Testis (tissue), 5 donors: Measurements from ENCODE around the gene MDH1B. TPM values are rescaled to one million over a fixed set of nuclear protein-coding genes. Genes with fewer than 3 reads are reported as not detected.
"Not testable (repeated sequence)": the region's sequence is repeated elsewhere in the genome, so short reads cannot be mapped to it uniquely, and the experiment has no call there.

ENCODE experiments used
- DNase-seq: peaks from one replicate; pipeline ENCODE4 v3.0.0-alpha.2; 2019
- H3K27ac ChIP-seq, 2 donors: fragments of 200-600 bp; sonication (generic); one replicate each; pipeline ENCODE4 v1.5.1; 2019
- H3K27me3 ChIP-seq: fragments of 200-600 bp; sonication (generic); one replicate; pipeline ENCODE4 v1.5.1; 2019
- H3K36me3 ChIP-seq: fragments of 200-600 bp; sonication (generic); one replicate; pipeline ENCODE4 v1.5.1; 2017; ENCODE audit warnings: low read depth; ENCODE audit errors: missing control alignments
- H3K4me1 ChIP-seq: fragments of 200-600 bp; sonication (generic); one replicate; pipeline ENCODE4 v1.5.1; 2019
- H3K4me3 ChIP-seq, 2 donors: fragments of 200-600 bp; sonication (generic); one replicate each; pipeline ENCODE4 v1.5.1; 2017 to 2019
- H3K9me3 ChIP-seq: fragments of 200-600 bp; sonication (generic); one replicate; pipeline ENCODE4 v1.5.1; 2017
- POLR2A ChIP-seq: fragments of 450-650 bp; IDR thresholded peaks from one replicate; pipeline ENCODE4 v1.6.1; 2017; ENCODE audit warnings: antibody characterized with exemption, mild to moderate bottlenecking, moderate library complexity
- WGBS, 2 donors: methylation state at CpG; one replicate each; pipeline ENCODE4 v1.1.5; 2018; 5-methylcytosine and 5-hydroxymethylcytosine counted together
- intact Hi-C: fragments of 100-400 bp; cut with DNase I; formaldehyde crosslinking; loops from one replicate; pipeline ENCODE4 v1.15.1; 2023; ENCODE audit warnings: low total_unique reads
- long read RNA-seq, 2 donors: transcript quantifications; one replicate each; lab custom pipeline, GENCODE V29; 2026
- polyA plus RNA-seq: library from polyadenylated mRNA; stranded (reverse); fragments of 350-450 nt; fragmentation: Illumina TruSeq; extraction: RNeasy Lipid Tissue Mini Kit (QIAGEN cat#74804); gene quantifications from one replicate; pipeline ENCODE4 v1.2.3, GENCODE V29; 2014; ENCODE audit warnings: low read depth, low replicate concordance; ENCODE audit not compliant: insufficient read depth
- total RNA-seq, 2 donors: library from RNA; depleted of rRNA; stranded (reverse); fragments of >200 nt; gene quantifications; one replicate each; pipeline ENCODE4 v1.2.3, GENCODE V29; 2016
- TF ChIP-seq, protein P1 (sequence below), 3 experiments: fragments of 450-650 bp in 2 of 3; fragments of 200-600 bp in 1 of 3; sonication (generic) in 1 of 3; IDR thresholded peaks; one replicate each; pipeline ENCODE4 v1.5.1; 2016 to 2019; ENCODE audit warnings: antibody characterized with exemption in 3 of 3, mild to moderate bottlenecking in 2 of 3, moderate library complexity in 1 of 3

Gene MDH1B
- total RNA-seq (10 to 100 TPM; 16.7 to 29.0 TPM), polyA plus RNA-seq (86.6 TPM)
- long read RNA-seq, donor 1, partial matches to known transcripts, result 0 of 1 reads
- long read RNA-seq, donor 1, other reads (novel, unspliced or antisense), result 0 of 1 reads
- long read RNA-seq, donor 2, result 0 reads

DNA sequence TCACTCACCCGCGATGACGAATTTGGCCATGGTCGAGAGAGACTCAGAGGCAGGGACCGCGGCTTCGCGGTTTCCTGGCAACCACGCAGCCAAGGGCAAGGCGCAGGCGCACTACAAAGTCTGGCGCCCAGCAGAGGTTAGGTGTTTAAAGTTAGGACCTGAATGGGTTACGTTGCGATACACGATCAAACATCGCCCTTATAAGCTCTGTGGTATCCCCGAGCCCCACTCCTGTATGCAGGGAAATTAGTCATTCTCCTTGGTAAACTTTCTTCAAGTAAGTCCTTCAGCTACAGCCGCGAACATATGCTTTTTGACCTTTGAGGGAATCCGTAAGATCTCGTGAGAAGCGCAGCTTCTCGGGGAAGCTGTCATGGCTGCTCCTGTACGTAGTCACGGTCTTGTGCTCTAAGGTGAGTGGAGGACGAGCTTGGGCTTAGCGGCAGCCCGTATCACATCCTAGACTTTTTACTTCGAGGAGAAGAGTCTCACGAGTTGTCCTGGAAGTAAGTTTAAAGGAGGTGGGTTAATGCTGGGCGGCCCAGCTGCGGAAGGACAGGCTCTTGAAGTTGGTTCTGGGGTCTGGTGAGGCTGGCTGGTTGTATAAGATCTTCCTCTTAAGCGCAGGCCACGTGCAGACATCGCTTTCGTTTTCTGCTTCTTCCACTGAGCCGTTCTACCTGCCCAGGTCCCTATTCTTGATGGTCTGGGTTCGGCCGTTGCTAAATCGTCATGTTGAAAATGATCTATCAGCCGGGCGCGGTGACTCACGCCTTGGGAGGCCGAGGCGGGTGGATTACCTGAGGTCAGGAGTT is at the start of gene MDH1B, which contains the start of gene FASTKD2:
Gene MDH1B, minus strand, starts transcription at position 87 of the 815 bp plus-strand sequence. Its CDS starts 57 bp downstream, at position 30.
Gene FASTKD2, plus strand, starts transcription at position 365 of the 815 bp plus-strand sequence. CDS start 1,088 bp downstream, outside the sequence.
- Histone ChIP-seq H3K27me3 (no peaks in the 10 kb centered on the region), H3K4me3 (peak within 1 kb of the TSS; percentile 83 to 95), H3K27ac (peak within 1 kb of the TSS; percentile 90 to 91), H3K4me1 (peaks cover 11% of the 10 kb centered on the region), H3K36me3 (no peaks in the 10 kb centered on the region), H3K9me3 (no peaks in the 10 kb centered on the region)
- WGBS, 2 donors, result 0% methylated on average over 34 to 46 of the region's 46 CpGs
- intact Hi-C loops, result no loop called here
- no peak for TF ChIP-seq POLR2A
- TF ChIP-seq, protein P1, sequence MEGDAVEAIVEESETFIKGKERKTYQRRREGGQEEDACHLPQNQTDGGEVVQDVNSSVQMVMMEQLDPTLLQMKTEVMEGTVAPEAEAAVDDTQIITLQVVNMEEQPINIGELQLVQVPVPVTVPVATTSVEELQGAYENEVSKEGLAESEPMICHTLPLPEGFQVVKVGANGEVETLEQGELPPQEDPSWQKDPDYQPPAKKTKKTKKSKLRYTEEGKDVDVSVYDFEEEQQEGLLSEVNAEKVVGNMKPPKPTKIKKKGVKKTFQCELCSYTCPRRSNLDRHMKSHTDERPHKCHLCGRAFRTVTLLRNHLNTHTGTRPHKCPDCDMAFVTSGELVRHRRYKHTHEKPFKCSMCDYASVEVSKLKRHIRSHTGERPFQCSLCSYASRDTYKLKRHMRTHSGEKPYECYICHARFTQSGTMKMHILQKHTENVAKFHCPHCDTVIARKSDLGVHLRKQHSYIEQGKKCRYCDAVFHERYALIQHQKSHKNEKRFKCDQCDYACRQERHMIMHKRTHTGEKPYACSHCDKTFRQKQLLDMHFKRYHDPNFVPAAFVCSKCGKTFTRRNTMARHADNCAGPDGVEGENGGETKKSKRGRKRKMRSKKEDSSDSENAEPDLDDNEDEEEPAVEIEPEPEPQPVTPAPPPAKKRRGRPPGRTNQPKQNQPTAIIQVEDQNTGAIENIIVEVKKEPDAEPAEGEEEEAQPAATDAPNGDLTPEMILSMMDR (IDR thresholded peaks at IDR 0.05), result peak in 1 of 3 experiments; percentile 18
- peak; percentile 90 for DNase-seq

DNA sequence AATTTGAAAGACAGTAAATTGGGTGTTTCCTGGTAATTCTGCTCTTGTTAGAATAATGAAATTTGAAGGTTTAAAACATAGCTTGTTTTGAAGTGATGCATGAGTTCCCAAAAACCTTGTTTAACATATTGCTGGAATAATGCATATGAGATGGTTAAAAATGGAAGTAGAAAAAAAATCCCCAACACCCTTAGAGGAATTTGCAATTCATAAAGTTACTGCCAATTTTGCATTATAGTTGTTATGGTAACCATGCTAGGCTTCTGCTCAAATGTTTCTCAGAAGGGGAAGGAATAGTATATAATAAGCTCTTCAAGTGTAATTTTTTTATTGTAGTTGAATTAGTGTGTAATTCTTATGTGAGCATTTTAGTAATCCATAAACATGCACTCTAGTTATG is 49.4 kb upstream of the MDH1B start:
- no peaks in the 10 kb centered on the region for H3K27me3 ChIP-seq
- H3K9me3 ChIP-seq, result no peaks in the 10 kb centered on the region
- no peaks in the 10 kb centered on the region for H3K4me1 ChIP-seq
- DNase-seq, result no peak
- H3K4me3 ChIP-seq, result no peak overlapping the region
- intact Hi-C loops, result no loop called here
- H3K27ac ChIP-seq, result no peak overlapping the region
- no peaks in the 10 kb centered on the region for H3K36me3 ChIP-seq
- no peak for TF ChIP-seq POLR2A
- TF ChIP-seq, protein P1 (IDR thresholded peaks at IDR 0.05), result no peak

DNA sequence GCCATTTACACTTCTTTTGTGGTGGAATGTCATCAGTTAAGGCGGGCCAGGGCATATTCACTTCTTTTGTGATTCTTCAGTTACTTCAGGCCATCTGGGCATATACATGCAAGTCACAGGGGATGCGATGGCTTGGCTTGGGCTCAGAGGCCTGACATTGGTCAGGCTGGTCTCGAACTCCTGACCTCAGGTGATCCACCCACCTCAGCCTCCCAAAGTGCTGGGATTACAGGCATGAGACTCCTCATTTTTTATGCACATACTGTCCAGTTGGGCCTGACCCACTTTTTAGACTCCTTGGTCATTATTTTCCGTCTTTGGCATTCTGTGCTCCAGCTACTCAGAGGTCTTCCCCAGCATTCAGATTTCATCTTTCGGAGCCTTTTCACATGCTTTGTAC is 47.3 kb upstream of the MDH1B start:
- DNase-seq, H3K27me3 ChIP-seq, H3K36me3 ChIP-seq, intact Hi-C loops, H3K9me3 ChIP-seq, H3K27ac ChIP-seq, H3K4me3 ChIP-seq, H3K4me1 ChIP-seq: not testable (repeated sequence)
- WGBS, 2 donors, result 90 to 92% methylated on average over 5 of the region's 5 CpGs

DNA sequence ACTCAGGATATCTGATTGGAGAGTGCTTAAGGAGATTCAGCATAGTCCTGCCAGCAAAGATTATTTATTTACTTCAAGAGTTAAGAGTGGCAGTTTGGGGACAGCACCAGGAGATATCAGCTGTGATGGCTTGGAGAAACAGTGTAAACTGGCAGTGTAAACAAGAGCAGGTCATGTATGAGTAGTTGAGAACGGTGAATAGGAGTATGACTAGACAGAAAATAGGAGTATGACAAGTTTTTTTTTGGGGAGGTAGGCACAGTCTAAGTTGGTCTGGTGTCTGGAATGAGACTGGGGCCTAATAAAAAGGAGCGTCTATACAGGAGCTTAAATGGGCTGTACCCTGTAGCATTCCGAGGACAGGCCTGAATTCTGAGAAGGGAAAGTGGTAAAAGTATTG is 42.5 kb upstream of the MDH1B start:
- H3K4me3 ChIP-seq, DNase-seq, H3K9me3 ChIP-seq, intact Hi-C loops, H3K27me3 ChIP-seq, H3K36me3 ChIP-seq, H3K4me1 ChIP-seq, H3K27ac ChIP-seq: not testable (repeated sequence)
- WGBS, 2 donors, result 92 to 96% methylated on average over 3 of the region's 3 CpGs

DNA sequence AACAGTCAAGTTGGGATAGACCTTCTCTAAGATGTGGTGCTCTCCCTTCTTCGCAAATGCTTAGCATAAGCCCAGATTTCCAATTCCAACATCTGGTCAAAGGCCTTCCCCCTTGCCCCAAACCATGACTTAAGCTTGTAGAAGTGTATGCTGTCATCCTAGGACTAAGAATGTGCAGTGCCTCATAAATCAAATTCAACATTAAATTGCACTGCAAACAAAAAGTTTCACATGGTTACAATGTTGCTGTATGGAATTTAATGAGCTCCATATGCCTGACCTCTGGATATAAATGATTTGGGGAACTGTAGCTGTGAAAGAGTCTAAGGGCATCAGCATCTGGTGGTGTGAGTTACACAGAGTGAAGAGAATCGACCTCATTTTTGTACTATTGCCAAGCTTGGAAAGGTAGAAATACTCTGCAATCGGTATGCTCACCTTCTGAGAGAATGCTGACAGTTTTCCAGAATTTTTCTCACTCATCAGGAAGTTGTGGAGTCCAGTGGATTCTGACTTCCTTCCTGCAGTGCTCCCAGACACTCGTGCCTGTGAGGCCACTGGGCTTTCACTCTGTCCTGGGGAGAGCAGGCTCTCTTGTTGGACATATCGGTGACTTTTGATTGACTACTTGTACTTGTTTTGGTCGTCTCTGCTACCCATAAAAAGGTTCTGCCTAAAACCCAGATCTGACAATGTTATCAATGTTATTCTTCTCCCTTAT is 40.9 kb upstream of the MDH1B start:
- intact Hi-C loops, result no loop called here
- no peak overlapping the region for H3K4me3 ChIP-seq
- no peaks in the 10 kb centered on the region for H3K9me3 ChIP-seq
- H3K27ac ChIP-seq, result no peak overlapping the region
- no peaks in the 10 kb centered on the region for H3K27me3 ChIP-seq
- WGBS, 2 donors, result 73 to 82% methylated on average over 6 of the region's 6 CpGs
- H3K36me3 ChIP-seq, result no peaks in the 10 kb centered on the region
- DNase-seq, result no peak
- H3K4me1 ChIP-seq, result peaks cover 6% of the 10 kb centered on the region
- no peak for TF ChIP-seq POLR2A
- TF ChIP-seq, protein P1 (IDR thresholded peaks at IDR 0.05), result no peak
